K562 treated with DMSO at 1 percent for 4 hours (cell line): ENCODE results near the gene ALDH18A1. TPM values are rescaled to one million over a fixed set of nuclear protein-coding genes. Genes with fewer than 3 reads are reported as not detected.

Experiments
- total RNA-seq: library from RNA; unstranded; fragments of 300-600 nt; gene quantifications from 2 replicates; pipeline ENCODE4 v1.2.3, GENCODE V29; 2022; ENCODE audit not compliant: insufficient read depth

The ALDH18A1 gene
- 17.7 and 23.9 TPM in 2 replicates for total RNA-seq

DNA sequence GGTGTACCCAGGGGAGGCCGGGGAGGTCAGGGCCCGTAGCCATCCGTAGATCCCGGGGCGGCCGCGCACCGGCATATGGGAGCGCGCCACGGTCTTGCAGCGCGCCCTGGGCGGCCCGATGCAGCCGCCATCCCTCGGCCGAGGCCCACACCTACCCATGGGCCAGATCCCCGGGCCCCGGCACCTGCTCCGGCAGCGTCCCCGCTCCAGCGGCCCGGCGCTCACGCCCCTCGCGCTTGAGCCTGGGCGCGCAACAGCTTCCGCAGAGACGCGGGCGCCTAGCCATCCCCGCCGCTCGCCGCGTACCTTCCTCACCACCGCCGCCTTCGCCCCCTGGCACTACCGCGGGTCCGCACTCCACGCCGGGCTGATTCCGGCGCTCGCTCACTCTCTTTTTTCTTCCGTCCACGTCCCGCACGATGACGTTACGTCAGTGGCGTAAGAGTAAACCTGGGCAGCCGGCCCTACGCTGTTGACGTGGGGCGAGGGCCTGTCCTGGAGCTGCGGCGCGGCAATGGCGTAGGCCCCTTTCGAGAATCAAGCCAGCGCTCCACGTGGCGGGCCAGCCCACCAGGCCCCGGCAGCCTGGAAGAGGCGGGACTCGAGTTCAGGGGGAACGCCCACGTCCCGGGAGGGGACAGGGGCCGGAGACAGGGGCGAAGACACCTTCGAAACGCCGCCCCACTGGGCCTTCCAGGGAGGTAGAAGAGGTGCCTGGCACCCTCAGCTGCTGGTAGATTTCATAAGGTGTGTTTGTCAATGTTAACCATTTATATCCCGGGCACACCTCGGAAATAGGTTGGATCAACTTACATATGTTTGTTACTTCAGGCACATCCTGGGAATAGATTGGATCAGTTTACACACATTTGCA is at the start of gene ALDH18A1:
Gene ALDH18A1 (minus strand): TSS at position 421 of the 874 bp plus-strand sequence. CDS start 3,334 bp downstream, outside the sequence.

DNA sequence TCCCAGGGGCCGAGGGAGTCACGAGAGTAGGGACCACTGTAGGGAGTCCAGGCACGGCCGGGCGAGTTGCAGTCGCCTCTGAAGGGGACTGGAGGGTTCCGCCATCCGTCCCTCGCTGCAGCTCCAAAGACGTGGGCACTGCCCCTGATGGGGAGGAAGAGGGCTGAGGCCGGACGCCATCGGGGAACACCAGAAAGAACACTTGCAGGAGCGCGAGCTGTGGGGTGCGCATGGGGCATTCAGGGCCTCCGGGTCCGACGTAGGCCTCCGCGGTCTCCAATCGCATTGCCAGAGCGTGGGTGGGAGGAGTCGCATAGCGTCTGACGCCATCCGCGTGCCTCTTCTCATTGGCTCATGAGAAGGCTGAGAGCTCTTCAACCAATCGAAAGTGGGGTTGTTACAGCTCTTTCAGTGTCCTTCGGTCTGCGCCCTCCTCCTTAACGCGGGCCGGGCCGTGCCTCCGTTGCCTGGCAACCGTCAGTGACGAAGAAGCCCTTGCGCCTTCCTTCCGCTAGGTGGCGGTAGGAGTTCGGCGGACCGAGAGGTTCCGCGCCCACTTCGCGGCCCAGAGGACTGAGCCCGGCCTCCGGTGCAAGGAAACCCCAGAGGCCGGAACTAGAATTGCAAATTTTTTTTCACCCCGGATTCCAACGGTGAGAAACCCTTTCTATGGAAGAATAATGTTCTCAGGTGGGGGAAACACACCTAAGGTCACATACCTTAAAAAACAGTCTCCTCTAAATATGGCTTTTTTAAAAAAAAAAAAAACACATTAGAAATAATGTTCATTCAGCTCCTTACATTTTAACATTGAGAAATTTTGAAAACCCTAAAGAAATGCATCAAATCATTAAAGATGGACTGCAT is 37.4 kb upstream of the ALDH18A1 start, which contains the start of gene TCTN3:
Gene TCTN3 (minus strand): TSS at position 260 of the 867 bp plus-strand sequence. CDS start 28 bp downstream, at position 232.

DNA sequence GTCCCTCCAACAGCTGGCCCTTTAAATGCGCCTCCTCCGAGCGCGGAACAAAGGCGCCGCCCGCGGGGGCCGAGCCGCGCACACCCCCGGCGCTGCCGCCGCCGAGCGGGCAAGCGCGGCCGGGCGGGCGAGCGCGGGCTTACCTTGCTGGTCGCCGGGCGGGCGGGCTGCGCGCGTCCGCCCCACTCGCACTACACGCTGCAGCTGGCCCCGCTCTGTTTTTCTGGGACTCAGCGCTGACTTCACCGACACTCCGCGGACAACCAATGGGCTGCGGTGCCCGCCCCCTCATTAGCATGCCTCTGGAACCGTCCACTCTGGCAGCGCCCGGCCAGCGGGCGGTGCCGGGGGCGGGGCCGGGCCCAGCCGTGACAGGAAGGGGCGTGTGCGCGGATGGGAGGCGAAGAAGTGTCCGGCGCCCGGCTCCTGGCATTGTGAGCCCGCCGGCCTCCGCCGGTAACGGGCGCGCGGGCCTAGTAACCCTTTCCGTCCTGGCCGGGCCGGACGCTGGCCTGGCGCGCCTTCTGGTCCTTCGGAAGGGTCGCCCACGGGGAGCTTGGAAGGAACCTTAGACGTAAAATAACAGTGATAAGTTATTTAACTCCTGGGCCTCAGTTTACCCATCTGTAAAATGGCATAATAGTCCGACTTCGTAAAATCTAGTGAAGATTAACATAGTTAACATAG is 95.2 kb downstream of the ALDH18A1 start, which contains the start of gene SORBS1:
Gene SORBS1 (minus strand): TSS at position 195 of the 687 bp plus-strand sequence. CDS start 120,236 bp downstream, outside the sequence.

Other genes starting within 250 kb of the ALDH18A1 start
- gene SORBS1, start 95.3 kb downstream of the ALDH18A1 start, total RNA-seq = 5.0 and 5.1 TPM in 2 replicates
- gene TCTN3, start 37.2 kb upstream of the ALDH18A1 start, total RNA-seq = 10.5 and 10.6 TPM in 2 replicates
- 0.83 and 1.1 TPM in 2 replicates for gene ENTPD1, start 99.5 kb upstream of the ALDH18A1 start, total RNA-seq